HEK293 (cell line): ENCODE measurements around the gene TNFRSF21.

Experiments
- CTCF ChIA-PET: fragments of 350-600 bp; formaldehyde crosslinking; extraction: SDS; loops from one replicate; lab custom pipeline; 2021; ENCODE audit warnings: antibody characterized with exemption; lab: Yijun Ruan, JAX
- POLR2A ChIA-PET: fragments of 300-600 bp; formaldehyde crosslinking; extraction: SDS; loops from one replicate; lab custom pipeline; 2020; ENCODE audit warnings: antibody characterized with exemption, inconsistent platforms; lab: Yijun Ruan, JAX
- H3K27ac ChIP-seq: fragments of 200-500 bp; sonication (Bioruptor generic); 2 replicates; pipeline ENCODE4 v1.5.1; 2014; ENCODE audit warnings: low read depth, low read length, control low read depth, inconsistent platforms; ENCODE audit errors: extremely low read depth
- H3K36me3 ChIP-seq, 2 experiments: fragments of 200-500 bp in 1 of 2; sonication (Bioruptor generic) in 1 of 2; 1 replicate in 1 of 2; 2 replicates in 1 of 2; pipeline ENCODE4 v1.5.1; 2014 to 2017; ENCODE audit warnings: inconsistent platforms in 2 of 2, low read length in 2 of 2; ENCODE audit not compliant: control insufficient read depth in 2 of 2, insufficient read depth in 1 of 2
- H3K4me1 ChIP-seq: fragments of 200-500 bp; sonication (Bioruptor generic); 2 replicates; pipeline ENCODE4 v1.5.1; 2014; ENCODE audit warnings: mild to moderate bottlenecking, low read length, inconsistent platforms; ENCODE audit not compliant: control insufficient read depth, insufficient read depth
- H3K4me3 ChIP-seq: 2 replicates; pipeline ENCODE4 v1.5.1; 2011; ENCODE audit warnings: low read depth, mild to moderate bottlenecking, control low read depth, low read length, moderate library complexity
- H3K9me3 ChIP-seq: fragments of 200-500 bp; sonication (Bioruptor generic); 2 replicates; pipeline ENCODE4 v1.5.1; 2014; ENCODE audit warnings: low read depth, low read length, inconsistent platforms; ENCODE audit not compliant: control insufficient read depth, insufficient read depth
- FEZF1 ChIP-seq: fragments of 450-650 bp; formaldehyde crosslinking; IDR thresholded peaks from 2 replicates; pipeline ENCODE4 v1.5.1; 2016; ENCODE audit warnings: missing biosample characterization, missing genetic modification characterization
- ZIC2 ChIP-seq: fragments of 450-650 bp; formaldehyde crosslinking; IDR thresholded peaks from 2 replicates; pipeline ENCODE4 v1.5.1; 2016; ENCODE audit warnings: missing biosample characterization, missing genetic modification characterization
- ZNF132 ChIP-seq: fragments of 450-650 bp; formaldehyde crosslinking; IDR thresholded peaks from 2 replicates; pipeline ENCODE4 v1.5.1; 2017; ENCODE audit warnings: missing biosample characterization, missing genetic modification characterization, borderline replicate concordance
- ZNF202 ChIP-seq: fragments of 450-650 bp; formaldehyde crosslinking; IDR thresholded peaks from 2 replicates; pipeline ENCODE4 v1.5.1; 2016; ENCODE audit warnings: missing biosample characterization, missing genetic modification characterization, borderline replicate concordance
- ZNF23 ChIP-seq: fragments of 450-650 bp; formaldehyde crosslinking; IDR thresholded peaks from 2 replicates; pipeline ENCODE4 v1.5.1; 2016; ENCODE audit warnings: missing biosample characterization, missing genetic modification characterization, borderline replicate concordance
- ZNF24 ChIP-seq: fragments of 450-650 bp; formaldehyde crosslinking; IDR thresholded peaks from 2 replicates; pipeline ENCODE4 v1.5.1; 2016; ENCODE audit warnings: missing biosample characterization, missing genetic modification characterization
- ZNF580 ChIP-seq: fragments of 450-650 bp; formaldehyde crosslinking; IDR thresholded peaks from 2 replicates; pipeline ENCODE4 v1.5.1; 2016; ENCODE audit warnings: missing biosample characterization, missing genetic modification characterization
- TF ChIP-seq, protein P1 (sequence below): fragments of 450-650 bp; formaldehyde crosslinking; IDR thresholded peaks from 2 replicates; pipeline ENCODE4 v1.5.1; 2016; ENCODE audit warnings: missing biosample characterization, missing genetic modification characterization, borderline replicate concordance
- TF ChIP-seq, protein P2 (sequence below): fragments of 450-650 bp; formaldehyde crosslinking; IDR thresholded peaks from 2 replicates; pipeline ENCODE4 v1.5.1; 2016; ENCODE audit warnings: missing biosample characterization, missing genetic modification characterization
- TF ChIP-seq, protein P3 (sequence below): fragments of 450-650 bp; formaldehyde crosslinking; IDR thresholded peaks from 2 replicates; pipeline ENCODE4 v1.5.1; 2017; ENCODE audit warnings: missing biosample characterization, mild to moderate bottlenecking, missing genetic modification characterization, moderate library complexity

TNFRSF21 gene

GRCh38 chr6:47182291-47182957 lies 127.3 kb downstream of the TNFRSF21 start:
- ChIA-PET POLR2A (no interaction called here), CTCF (no interaction called here)
- Histone ChIP-seq H3K9me3 (no peaks in the 10 kb centered on the region), H3K27ac (no peak overlapping the region), H3K36me3 (no peaks in the 10 kb centered on the region), H3K4me1 (peaks cover 4% of the 10 kb centered on the region), H3K4me3 (no peak overlapping the region)
- TF ChIP-seq ZIC2 (tag by site-specific recombination) (no peak), ZNF23 (tag by site-specific recombination) (no peak), ZNF202 (no peak), ZNF580 (no peak), ZNF24 (no peak), FEZF1 (no peak)
- TF ChIP-seq, protein P1, sequence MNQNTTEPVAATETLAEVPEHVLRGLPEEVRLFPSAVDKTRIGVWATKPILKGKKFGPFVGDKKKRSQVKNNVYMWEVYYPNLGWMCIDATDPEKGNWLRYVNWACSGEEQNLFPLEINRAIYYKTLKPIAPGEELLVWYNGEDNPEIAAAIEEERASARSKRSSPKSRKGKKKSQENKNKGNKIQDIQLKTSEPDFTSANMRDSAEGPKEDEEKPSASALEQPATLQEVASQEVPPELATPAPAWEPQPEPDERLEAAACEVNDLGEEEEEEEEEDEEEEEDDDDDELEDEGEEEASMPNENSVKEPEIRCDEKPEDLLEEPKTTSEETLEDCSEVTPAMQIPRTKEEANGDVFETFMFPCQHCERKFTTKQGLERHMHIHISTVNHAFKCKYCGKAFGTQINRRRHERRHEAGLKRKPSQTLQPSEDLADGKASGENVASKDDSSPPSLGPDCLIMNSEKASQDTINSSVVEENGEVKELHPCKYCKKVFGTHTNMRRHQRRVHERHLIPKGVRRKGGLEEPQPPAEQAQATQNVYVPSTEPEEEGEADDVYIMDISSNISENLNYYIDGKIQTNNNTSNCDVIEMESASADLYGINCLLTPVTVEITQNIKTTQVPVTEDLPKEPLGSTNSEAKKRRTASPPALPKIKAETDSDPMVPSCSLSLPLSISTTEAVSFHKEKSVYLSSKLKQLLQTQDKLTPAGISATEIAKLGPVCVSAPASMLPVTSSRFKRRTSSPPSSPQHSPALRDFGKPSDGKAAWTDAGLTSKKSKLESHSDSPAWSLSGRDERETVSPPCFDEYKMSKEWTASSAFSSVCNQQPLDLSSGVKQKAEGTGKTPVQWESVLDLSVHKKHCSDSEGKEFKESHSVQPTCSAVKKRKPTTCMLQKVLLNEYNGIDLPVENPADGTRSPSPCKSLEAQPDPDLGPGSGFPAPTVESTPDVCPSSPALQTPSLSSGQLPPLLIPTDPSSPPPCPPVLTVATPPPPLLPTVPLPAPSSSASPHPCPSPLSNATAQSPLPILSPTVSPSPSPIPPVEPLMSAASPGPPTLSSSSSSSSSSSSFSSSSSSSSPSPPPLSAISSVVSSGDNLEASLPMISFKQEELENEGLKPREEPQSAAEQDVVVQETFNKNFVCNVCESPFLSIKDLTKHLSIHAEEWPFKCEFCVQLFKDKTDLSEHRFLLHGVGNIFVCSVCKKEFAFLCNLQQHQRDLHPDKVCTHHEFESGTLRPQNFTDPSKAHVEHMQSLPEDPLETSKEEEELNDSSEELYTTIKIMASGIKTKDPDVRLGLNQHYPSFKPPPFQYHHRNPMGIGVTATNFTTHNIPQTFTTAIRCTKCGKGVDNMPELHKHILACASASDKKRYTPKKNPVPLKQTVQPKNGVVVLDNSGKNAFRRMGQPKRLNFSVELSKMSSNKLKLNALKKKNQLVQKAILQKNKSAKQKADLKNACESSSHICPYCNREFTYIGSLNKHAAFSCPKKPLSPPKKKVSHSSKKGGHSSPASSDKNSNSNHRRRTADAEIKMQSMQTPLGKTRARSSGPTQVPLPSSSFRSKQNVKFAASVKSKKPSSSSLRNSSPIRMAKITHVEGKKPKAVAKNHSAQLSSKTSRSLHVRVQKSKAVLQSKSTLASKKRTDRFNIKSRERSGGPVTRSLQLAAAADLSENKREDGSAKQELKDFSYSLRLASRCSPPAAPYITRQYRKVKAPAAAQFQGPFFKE (tag by site-specific recombination): no peak
- TF ChIP-seq, protein P2, sequence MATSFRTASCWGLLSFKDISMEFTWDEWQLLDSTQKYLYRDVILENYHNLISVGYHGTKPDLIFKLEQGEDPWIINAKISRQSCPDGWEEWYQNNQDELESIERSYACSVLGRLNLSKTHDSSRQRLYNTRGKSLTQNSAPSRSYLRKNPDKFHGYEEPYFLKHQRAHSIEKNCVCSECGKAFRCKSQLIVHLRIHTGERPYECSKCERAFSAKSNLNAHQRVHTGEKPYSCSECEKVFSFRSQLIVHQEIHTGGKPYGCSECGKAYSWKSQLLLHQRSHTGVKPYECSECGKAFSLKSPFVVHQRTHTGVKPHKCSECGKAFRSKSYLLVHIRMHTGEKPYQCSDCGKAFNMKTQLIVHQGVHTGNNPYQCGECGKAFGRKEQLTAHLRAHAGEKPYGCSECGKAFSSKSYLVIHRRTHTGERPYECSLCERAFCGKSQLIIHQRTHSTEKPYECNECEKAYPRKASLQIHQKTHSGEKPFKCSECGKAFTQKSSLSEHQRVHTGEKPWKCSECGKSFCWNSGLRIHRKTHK (tag by site-specific recombination): no peak

DNA sequence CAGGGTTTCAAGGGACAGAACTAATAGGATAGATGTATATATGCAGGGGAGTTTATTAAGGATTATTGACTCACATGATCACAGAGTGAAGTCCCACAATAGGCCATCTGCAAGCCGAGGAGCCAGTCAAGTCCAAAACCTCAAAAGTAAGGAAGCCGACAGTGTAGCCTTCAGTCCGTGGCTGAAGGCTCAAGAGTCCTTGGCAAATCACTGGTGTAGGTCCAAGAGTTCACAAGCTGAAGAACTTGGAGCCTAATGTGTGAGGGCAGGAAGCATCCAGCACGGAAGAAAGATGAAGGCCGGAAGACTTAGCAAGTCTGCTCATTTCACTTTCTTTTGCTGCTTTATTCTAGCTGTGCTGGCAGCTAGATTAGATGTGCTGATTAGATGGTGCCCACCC lies 128.0 kb downstream of the TNFRSF21 start:
- POLR2A ChIA-PET: no interaction called here
- CTCF ChIA-PET: interaction anchor here (0.7 to 0.9 kb wide), 2 partner anchors 29 to 85 kb away, joined by 3 to 5 read pairs; no protein-coding TSS in a partner anchor
- no peak overlapping the region for H3K27ac ChIP-seq

More for the DNA sequence above, 128.0 kb downstream of the TNFRSF21 start:
- Histone ChIP-seq H3K36me3 (no peaks in the 10 kb centered on the region), H3K9me3 (no peaks in the 10 kb centered on the region), H3K4me3 (no peak overlapping the region), H3K4me1 (peaks cover 4% of the 10 kb centered on the region)
- no peak for TF ChIP-seq ZNF132
- TF ChIP-seq, protein P3, sequence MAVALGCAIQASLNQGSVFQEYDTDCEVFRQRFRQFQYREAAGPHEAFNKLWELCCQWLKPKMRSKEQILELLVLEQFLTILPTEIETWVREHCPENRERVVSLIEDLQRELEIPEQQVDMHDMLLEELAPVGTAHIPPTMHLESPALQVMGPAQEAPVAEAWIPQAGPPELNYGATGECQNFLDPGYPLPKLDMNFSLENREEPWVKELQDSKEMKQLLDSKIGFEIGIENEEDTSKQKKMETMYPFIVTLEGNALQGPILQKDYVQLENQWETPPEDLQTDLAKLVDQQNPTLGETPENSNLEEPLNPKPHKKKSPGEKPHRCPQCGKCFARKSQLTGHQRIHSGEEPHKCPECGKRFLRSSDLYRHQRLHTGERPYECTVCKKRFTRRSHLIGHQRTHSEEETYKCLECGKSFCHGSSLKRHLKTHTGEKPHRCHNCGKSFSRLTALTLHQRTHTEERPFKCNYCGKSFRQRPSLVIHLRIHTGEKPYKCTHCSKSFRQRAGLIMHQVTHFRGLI (tag by site-specific recombination): no peak
